GM21529 (cell line): Measurements from ENCODE around the gene EGR1.
"Not testable (repeated sequence)": the region's sequence is repeated elsewhere in the genome, so short reads cannot be mapped to it uniquely, and the experiment has no call there.

Experiments
- ATAC-seq: cut with Tn5 transposase; IDR thresholded peaks from one replicate; pipeline ENCODE4 v1.9.1; 2021; ENCODE audit not compliant: unreplicated experiment

EGR1 gene

GRCh38 chr5:138468966-138469539 lies 3.8 kb downstream of the EGR1 start:
- ATAC-seq = no peak

GRCh38 chr5:138469540-138470321 lies 4.5 kb downstream of the EGR1 start:
- ATAC-seq = no peak

- no peak for ATAC-seq
Observed at GRCh38 chr5:138470322-138471051, 5.2 kb downstream of the EGR1 start.

- ATAC-seq = no peak
Observed at GRCh38 chr5:138471052-138471361, 5.7 kb downstream of the EGR1 start.

- ATAC-seq = no peak
Observed at GRCh38 chr5:138472353-138472752, 7.1 kb downstream of the EGR1 start.

- not testable (repeated sequence) for ATAC-seq
Observed at GRCh38 chr5:138473151-138473550, 7.9 kb downstream of the EGR1 start.

GRCh38 chr5:138476918-138477317 lies 11.6 kb downstream of the EGR1 start:
- ATAC-seq = no peak

GRCh38 chr5:138482638-138483037 lies 17.4 kb downstream of the EGR1 start:
- no peak for ATAC-seq

GRCh38 chr5:138488481-138488945 lies 23.2 kb downstream of the EGR1 start:
- ATAC-seq = no peak

- ATAC-seq = no peak
Observed at GRCh38 chr5:138489683-138490061, 24.4 kb downstream of the EGR1 start.

GRCh38 chr5:138490648-138491283 lies 25.5 kb downstream of the EGR1 start:
- no peak for ATAC-seq

- no peak for ATAC-seq
Observed at GRCh38 chr5:138491284-138491648, 26.0 kb downstream of the EGR1 start.

GRCh38 chr5:138491669-138492559 lies 26.6 kb downstream of the EGR1 start:
- peak; percentile 99 for ATAC-seq

GRCh38 chr5:138492560-138493045 lies 27.3 kb downstream of the EGR1 start:
- no peak for ATAC-seq

GRCh38 chr5:138495351-138495750 lies 30.1 kb downstream of the EGR1 start:
- ATAC-seq = no peak

- no peak for ATAC-seq
Observed at GRCh38 chr5:138498376-138498775, 33.1 kb downstream of the EGR1 start.

GRCh38 chr5:138502121-138502520 lies 36.8 kb downstream of the EGR1 start:
- no peak for ATAC-seq

- ATAC-seq = no peak
Observed at GRCh38 chr5:138502521-138502920, 37.2 kb downstream of the EGR1 start.

- no peak for ATAC-seq
Observed at GRCh38 chr5:138503487-138504270, 38.4 kb downstream of the EGR1 start.

- no peak for ATAC-seq
Observed at GRCh38 chr5:138504799-138505198, 39.5 kb downstream of the EGR1 start.
